ENCODE results near the gene CDKN2AIPNL.
"Not testable (repeated sequence)": the region's sequence is repeated elsewhere in the genome, so short reads cannot be mapped to it uniquely, and the experiment has no call there.

Gene CDKN2AIPNL

DNA sequence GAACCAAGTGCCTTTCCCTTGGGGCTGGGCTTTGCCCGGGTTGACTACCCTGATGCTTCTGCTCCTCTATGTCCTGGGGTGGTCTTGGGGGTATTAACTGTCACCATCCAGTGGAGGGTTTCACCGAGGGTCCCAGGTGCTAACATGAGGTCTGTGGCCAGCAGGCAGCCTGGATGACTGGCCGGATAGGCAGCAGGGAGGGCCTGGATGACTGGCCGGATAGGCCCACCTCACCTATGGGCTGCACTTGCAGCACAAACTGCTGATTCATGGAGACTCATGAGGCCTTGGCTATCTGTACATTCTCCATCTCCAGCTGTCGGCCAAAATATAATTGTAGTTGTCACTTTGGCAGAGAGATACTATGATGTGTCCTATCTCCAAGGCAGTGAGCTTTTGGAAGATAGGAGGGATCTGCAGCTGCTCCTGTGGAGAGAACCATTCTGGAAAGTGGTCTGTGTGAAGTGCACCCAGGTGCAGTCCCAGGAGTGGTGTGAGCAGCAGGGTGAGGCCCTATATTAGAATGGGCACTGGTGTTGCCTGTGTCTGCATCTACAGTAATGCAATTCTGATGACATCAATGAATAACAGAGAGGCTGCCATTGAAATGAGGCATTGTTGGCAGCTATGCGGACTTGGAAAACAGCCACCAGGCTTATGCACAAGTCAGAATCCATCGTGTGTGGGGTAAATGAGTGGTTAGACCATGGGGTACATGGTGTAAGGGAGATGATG lies 26.3 kb upstream of the CDKN2AIPNL start:
- peak; percentile 65 for DNase-seq

DNA sequence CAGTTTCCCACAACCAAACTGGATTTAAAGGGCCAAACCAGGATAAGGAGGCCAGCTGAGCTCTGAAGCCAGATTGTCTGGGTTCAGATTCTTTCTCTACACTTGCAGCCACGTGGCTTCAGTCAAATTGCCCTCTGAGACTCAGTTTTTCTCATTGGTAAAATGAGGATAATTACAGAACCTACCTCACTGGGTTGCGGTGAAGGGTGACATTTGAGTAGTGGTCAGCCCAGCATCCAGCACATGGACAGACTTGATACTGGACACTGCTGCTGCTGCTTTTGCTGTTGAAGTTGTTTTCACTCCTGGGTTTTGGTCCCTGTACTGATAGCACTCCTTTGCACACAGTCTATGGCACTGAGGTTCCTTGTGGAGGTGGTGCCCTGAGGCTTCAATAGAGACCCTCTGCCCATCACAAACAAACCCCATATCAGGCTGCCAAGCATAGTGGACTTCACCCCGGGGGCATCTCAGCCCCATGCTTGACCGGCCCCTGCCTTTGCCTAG lies 25.7 kb upstream of the CDKN2AIPNL start:
- DNase-seq = no peak

DNA sequence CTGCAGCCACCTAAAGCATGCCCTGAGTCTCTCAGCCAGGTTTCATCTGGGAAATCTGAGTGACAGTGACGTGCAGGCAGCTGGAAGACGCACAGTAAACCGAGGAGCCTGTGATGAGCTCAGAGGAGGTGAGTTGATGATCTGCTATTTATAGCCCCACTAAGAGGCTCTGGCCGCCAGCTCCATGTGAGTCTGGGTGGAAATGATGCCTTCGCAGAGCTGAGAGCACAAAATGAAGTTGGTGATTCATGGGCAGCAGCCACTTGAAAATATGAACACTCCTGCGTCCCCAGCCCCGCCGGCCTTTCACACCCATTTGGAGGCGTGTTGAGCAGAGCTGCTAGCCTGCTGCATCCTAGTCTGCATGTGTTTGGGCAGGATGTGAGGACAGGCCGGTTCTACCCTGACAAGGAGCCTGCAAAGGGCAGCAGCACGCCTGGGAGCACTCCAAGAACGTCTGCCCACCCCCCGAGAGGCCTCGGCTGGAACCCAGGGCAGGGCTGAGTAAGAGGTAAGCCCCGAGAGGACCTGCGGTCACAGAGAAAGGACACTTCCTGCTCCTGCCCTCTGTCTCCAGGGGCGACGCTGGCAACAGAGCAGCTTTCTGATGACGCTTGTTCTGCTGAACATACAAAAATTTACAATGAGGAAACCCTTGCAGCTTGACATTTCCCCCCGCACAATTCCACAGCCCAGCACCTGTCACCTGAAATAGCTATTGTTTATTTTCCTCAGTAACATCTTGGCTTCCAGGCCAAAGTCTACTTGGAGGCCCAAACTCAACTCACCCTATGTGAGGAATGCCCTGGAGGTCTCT lies 25.1 kb upstream of the CDKN2AIPNL start:
- DNase-seq = peak; percentile 99

DNA sequence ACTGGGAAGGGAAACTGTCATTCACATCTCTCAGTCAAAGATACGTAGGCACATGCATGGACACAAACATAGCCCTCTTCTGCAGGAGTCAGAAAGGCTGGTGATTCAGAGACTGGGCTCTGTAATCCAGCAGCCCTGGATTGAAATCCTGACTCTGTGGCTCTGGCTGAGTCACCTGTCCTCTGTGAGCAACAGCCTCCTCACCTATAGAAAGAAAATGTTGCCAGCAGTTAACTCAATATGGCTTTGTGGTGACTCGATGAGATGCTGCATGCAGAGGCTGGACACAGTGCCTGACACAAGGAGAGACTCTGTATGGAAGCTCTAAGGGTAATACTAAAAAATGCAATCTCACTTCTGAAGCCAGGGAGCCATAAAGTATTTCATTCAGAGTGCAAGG lies 23.9 kb upstream of the CDKN2AIPNL start:
- peak; percentile 75 for DNase-seq

DNA sequence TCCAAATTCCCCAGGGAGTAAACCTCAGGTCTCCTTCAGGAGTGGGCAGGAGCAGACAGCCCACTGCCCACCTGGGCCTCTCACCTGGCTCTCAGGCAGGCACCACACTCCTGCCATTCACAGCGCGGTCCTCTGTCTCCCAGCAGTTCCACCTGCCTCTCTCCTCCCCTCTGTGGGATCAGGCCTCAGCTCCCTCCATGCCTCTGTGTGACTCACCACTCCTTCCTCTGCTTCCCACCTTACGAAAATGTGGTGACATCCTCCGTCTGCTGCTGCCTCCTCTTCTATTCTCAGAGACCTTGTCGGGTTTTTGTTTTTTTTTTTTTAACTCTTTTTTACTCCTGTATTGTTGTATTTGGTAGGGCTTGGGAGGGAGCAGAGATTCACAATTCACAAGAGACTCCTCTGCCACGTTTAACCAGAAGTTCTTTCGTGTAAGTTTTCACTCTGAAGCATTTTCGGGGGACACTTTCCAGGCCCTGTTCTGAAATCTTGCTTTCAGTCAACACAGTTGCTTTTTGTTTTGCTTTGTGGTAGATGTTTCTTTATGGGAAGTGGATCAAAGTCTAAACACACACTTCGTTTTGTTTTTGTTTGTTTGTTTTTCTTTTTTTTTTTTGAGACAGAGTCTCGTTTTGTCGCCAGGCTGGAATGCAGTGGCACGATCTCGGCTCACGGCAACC lies 21.1 kb upstream of the CDKN2AIPNL start:
- DNase-seq = peak; percentile 91

DNA sequence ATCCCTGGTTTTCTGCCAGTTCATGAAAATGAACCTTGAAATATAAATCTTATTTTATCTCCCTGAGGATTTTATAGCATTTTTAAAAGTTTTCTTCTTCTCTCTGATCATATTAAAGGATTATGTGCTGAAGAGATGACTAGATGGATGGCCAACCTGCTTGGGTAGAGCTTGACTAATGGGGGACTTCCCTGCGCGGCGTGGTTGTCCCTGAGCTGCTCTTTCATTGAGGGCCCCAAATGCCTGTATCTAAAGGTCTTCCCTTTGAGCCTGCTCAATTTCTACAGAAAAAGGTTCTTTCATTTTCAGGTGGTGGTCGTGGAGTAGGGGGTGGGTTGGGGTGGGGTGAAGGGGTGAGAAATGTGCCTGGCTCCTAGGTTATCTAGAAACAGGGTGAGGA lies 20.5 kb upstream of the CDKN2AIPNL start:
- DNase-seq = no peak

DNA sequence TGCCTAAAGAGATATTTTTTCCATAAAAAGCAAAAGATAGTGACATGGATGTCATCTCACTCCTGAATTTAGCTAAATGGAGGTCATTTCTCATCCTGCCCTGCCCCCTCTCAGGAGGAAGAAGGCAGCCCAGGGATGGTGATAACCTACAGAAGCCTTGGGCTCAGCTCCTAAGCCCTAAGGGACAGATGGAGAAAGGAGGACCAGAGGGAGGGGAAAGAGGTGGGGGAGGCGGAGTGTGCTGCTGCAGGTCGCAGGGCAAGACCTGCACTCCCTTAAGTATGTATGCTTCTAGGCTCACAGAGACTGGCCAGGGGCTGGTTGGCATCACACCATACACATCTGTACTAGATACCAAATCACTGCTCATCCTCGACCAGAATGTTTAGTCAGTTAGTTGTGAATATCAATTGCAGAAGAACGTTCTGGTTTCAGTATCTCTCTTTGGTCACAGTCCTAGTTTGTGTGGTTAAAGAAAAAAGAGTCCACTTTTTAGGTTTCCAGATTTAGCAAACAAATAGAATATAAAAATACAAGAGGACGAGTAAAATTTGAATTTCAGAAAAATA lies 18.4 kb upstream of the CDKN2AIPNL start:
- no peak for DNase-seq

DNA sequence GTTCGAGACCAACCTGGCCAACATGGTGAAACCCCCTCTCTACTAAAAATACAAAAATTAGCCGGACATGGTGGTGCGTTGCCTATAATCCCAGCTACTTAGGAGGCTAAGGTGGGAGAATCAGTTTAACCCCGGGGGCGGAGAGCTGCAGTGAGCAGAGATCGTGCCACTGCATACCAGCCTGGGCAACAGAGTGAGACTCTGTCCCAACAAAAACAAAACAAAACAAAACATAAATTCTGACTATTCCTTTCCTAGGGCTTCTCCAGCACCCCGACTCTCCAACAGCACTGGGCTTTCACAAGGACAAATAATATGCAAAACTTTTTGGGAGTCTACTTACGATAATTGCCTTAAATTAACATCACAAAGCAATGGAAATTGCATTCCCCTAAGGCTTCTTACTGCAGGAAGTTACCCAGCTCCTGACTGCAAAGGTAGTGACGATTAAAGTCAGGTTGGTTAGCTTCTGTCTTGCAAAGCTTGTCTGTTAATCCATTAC lies 15.9 kb upstream of the CDKN2AIPNL start:
- DNase-seq = no peak

DNA sequence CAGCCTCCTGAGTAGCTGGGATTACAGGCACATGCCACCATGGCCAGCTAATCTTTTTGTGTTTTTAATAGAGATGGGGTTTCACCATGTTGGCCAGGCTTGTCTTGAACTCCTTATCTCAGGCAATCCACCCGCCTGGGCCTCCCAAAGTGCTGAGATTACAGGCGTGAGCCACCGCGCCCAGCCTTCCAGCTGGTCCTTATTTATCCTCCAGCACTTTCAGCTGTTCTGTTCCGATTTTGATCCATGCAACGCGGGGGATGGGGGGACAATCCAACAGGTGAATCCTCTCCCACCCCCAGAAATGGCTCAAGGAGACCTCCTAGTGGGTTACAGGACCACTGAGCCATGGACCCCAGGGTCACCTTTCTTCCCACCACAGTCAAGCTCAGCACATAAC lies 14.7 kb upstream of the CDKN2AIPNL start:
- no peak for DNase-seq

DNA sequence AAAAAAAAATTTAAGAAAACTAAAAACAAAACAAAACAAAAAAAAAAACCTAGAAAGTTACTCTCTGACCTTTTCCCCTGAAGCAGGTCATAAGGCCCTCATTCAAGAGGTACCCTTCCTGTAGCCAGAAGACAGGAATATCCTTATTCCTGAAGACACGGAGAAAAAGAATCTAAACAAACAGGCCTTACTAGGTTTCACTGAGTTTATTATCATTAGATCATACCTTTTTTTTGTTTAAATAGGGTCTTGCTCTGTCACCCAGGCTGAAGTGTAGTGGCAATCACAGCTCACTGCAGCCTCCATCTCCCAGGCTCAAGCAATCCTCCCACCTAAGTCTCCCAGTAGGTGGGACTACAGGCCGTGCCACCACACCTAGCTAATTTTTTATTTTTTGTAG lies 11.7 kb upstream of the CDKN2AIPNL start:
- peak; percentile 33 for DNase-seq

DNA sequence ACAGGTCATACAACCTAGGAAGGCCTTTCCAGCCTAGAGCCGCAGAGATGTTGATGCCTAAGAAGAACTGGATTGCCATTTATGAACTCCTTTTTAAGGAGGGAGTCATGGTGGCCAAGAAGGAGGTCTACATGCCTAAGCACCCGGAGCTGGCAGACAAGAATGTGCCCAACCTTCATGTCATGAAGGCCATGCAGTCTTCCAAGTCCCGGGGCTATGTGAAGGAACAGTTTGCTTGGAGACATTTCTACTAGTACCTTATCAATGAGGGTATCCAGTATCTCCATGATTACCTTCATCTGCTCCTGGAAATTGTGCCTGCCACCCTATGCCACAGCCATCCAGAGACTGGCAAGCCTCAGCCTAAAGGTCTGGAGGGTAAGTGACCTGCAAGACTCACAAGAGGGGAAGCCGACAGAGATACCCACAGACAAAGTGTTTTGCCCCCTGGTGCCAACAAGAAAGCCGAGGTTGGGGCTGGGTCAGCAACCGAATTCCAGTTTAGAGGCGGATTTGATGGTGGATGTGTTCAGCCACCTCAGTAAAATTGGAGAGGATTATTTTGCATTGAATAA lies 11.2 kb upstream of the CDKN2AIPNL start:
- DNase-seq = no peak

DNA sequence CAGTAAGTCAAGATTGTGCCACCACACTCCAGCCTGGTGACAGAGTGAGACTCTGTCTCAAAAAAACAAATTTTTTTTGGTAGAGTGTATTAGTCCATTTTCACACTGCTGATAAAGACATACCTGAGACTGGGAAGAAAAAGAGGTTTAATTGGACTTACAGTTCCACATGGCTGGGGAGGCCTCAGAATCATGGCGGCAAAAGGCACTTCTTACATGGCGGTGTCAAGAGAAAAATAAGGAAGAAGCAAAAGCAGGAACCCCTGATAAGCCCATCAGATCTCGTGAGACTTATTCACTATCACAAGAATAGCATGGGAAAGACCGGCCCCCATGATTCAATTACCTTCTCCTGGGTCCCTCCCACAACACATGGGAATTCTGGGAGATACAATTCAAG lies 9.4 kb upstream of the CDKN2AIPNL start:
- not testable (repeated sequence) for DNase-seq

DNA sequence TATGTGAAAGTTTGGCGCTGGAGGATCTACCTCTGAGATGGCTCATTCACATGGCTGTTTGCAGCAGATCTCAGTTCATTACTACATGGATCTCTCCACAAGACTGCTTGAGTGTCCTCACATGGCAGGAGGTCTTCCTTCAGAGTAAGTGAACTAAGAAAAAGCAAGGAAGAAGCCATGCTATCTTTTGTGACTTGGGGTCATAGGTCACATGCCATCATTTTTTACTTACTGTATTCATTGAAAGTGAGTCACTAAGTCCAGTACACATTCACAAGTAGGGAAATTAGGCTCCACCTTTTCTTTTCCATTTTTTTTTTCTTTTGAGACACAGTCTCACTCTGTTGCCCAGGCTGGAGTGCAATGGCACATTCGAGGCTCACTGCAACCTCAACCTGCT lies 8.7 kb upstream of the CDKN2AIPNL start:
- peak; percentile 30 for DNase-seq

DNA sequence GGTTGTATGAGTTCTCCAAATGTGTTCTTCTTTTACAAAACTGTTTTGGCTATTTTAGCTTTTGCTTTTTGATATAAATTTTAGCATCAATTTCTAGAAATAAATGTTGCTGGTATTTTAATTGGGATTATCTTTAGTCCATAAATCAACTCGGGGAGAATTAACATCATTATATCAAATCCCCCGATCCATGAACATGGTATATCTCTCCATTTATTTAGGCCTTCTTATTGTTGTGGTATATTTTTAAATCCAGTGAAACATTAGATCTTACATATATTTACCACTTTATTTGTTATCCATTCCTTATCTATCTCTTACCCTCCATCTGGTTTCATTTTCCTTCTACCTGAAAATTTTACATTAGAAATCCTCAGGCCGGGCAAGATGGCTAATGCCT lies 7.3 kb upstream of the CDKN2AIPNL start:
- DNase-seq = no peak

DNA sequence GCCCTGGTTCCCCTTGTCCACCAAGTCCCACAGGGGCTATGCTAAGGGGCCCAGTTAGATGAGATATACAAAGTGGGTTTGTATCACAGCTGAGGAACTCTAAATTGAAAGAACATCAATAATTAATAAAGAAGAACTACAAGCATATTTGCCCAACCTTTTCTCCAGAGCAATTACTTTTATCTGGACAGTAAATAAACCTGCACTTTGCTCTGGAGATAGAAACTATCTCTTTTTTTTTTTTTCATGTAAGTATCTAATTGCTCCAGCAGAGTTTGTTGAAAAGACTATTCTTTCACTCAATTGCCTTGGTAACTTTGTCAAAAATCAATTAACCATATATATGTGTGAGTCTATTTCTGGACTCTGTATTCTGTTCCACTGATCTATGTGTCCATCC lies 6.0 kb upstream of the CDKN2AIPNL start:
- DNase-seq = no peak

DNA sequence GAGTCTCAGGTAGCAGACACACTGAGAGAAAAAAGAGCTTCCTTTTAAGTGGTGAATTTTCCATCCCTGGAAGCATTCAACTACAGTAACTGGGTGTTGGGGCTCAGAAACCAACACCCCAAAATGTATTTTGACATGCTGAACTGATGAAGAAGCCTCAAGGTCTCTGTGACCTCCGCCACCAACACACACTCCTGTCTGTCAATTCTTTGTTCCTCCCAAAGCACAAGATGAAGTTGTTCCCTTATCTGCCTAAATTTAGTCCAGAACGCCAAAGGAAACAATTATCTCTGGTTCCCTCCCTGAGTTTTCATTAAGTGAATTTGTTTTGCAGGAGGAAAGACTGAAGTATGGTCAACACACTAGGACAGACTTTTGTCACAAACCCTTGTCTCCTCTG lies 1.4 kb upstream of the CDKN2AIPNL start:
- no peak for DNase-seq

DNA sequence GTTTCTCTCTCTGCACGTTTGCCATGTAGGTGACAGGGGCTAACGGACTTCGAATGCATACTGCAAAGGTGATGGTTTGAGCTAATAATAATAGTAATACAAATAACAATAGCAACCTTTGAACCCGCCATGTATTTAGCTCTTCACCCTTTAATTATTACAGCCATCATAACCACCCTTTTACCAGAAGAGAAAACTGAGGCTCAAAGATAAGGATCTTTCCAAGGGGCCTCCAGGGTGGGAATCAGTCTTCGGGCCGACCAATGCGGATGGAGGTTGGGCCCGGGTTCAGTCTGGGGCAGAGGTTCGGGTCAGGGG lies 494 bp downstream of the CDKN2AIPNL start:
- no peak for DNase-seq

DNA sequence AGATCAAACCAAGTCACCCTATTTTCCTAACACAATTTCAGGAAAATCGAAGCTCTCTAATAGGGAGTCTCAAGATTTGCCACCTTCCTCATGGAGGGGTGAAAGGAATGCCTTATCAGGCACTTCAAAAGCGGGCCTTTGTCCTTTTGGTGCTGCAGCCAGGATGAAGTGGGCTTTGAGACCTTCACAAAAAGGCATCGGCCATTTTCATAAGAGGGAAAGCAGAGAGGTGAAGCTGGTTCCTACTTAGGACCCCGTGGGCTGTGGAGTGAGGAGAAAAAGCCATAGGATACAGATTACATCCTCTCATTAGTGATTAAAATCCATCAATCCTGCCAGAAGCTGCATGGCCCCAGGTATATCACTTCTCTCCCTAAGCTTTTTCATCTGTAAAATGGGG lies 859 bp downstream of the CDKN2AIPNL start:
- DNase-seq = no peak

DNA sequence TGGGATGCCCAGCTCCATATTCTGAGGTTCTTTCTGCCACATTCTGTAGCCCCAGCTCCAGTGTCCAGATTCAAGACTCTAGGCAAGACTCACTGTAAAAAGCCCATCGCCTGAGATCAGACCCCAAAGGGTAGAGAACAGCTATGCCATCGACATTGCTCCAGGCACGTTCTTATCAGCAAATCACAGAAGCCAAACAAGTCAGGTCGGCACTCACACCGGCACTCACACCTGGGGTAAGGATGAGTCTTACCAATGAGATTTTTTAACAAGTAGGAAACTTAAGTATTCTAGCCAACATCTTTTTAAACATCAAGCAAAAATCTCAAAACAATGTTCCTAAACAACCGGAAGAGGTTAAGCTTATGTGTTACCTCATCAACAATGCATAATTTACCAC lies 2.4 kb downstream of the CDKN2AIPNL start:
- DNase-seq = no peak

DNA sequence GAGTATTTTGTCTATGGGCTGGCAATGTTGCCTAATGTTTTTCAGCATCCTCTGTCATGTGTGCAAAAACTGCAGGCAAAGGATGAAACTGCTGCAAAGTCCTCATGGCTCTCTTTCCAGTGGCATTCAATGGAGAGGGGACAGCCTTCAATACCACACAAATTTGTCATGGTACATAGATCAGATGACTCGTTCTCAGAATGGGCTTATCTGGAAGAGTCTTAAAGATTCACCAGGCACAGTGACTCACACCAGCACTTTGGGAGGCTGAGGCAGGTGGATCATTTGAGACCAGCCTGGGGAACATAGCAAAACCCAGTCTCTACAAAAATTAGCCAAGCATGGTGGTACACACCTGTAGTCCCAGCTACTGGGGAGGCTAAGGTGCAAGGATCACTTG lies 5.3 kb downstream of the CDKN2AIPNL start:
- no peak for DNase-seq

DNA sequence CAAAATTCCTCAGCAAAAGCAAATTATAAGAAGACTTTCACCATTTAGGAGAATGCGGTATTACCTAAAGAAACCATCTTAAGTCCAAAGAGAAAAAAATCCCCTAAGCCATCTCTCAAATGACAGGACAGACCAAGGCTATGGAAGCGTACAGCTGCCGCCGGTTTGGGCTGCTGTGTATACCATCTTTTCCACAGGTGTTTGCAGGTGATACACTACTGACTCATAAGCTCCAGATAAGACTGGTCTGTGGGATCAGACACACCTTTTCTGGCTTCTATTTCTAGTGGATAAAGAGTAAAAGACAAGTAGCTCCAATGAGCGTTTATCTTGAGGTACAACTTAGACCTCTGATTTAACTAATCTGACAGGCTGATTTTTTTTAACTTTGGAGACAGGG lies 7.7 kb downstream of the CDKN2AIPNL start:
- DNase-seq = peak; percentile 41

DNA sequence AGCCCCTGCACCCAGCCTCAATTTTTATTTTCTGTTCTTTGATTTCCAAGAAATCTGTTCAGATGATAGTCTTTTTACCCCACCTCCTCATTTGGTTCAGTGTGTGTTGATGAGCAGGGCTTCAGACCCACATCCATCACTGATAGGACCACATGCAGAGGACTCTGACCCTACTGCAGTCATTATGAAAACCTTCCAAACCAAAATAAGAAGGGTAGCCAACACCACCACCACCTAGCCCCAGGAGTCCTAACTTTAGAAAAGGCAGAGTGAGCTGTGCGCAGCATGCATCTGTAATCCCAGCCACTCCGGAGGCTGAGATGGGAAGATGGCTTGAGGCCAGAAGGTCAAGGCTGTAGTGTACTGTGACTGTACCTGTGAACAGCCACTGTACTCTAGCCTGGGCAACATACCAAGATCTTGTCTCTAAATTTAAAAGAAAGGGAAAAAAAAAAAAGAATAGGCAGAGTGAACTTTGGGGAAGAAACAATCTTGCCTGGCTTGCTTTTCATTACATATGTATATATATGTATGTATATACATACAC lies 13.0 kb downstream of the CDKN2AIPNL start:
- no peak for DNase-seq

DNA sequence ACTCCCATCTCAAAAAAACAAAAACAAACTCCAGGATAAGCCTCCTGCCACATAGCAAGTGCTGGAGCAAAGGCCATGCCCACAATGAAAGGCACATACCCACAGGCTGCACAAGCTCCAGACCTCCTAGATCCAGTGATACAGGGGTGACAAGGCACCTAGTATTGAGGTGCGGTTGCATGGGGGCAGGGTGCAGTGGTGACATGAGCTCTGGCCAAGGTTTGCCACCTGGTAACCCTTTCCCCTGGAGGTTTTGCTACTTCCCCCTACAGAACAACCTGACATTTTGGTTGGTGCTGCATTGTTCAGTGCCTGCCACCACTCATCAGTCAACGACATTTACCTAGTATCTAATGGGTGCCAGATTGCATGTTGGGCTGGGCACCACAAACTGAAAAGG lies 14.5 kb downstream of the CDKN2AIPNL start:
- no peak for DNase-seq
